Esophagus muscularis mucosa (tissue), 4 donors: ENCODE data around the gene PLXNB1.

ENCODE experiments used
- EP300 ChIP-seq: sonication (generic); formaldehyde crosslinking; IDR thresholded peaks from one replicate; pipeline ENCODE4 v1.6.1; 2017; ENCODE audit warnings: antibody characterized with exemption
- POLR2AphosphoS5 ChIP-seq, 2 donors: sonication (generic); formaldehyde crosslinking; IDR thresholded peaks; one replicate each; pipeline ENCODE4 v1.6.1; 2017; ENCODE audit warnings: antibody characterized with exemption in 2 of 2
- TF ChIP-seq, protein P1 (sequence below), 3 experiments: fragments of 200-600 bp in 2 of 3; fragments of 450-650 bp in 1 of 3; sonication (generic) in 2 of 3; IDR thresholded peaks; one replicate each; pipeline ENCODE4 v1.5.1; 2017 to 2019; ENCODE audit warnings: antibody characterized with exemption in 3 of 3, mild to moderate bottlenecking in 2 of 3, moderate library complexity in 1 of 3

DNA sequence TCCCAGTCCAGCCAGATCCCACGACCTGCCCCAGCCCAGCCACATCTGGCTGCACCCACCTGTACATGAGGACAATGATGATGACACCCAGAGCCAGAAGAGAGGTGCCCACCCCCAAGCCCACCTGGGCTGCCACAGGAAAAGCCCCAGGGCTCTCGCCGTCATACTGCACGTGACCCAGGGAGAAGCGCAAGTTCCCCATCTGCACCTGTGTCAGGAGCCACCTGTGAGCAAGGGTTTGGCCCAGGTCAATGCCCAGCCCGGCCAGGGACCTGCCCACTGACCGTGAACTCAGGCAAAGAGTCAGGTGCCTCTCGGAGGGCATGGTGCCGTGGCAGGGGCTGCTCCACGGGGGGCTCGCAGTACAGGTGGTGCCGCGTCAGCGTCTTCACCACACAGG lies 16.3 kb downstream of the PLXNB1 start:
- TF ChIP-seq, protein P1, sequence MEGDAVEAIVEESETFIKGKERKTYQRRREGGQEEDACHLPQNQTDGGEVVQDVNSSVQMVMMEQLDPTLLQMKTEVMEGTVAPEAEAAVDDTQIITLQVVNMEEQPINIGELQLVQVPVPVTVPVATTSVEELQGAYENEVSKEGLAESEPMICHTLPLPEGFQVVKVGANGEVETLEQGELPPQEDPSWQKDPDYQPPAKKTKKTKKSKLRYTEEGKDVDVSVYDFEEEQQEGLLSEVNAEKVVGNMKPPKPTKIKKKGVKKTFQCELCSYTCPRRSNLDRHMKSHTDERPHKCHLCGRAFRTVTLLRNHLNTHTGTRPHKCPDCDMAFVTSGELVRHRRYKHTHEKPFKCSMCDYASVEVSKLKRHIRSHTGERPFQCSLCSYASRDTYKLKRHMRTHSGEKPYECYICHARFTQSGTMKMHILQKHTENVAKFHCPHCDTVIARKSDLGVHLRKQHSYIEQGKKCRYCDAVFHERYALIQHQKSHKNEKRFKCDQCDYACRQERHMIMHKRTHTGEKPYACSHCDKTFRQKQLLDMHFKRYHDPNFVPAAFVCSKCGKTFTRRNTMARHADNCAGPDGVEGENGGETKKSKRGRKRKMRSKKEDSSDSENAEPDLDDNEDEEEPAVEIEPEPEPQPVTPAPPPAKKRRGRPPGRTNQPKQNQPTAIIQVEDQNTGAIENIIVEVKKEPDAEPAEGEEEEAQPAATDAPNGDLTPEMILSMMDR (IDR thresholded peaks at IDR 0.05) = no peak
- TF ChIP-seq EP300 (no peak), POLR2AphosphoS5 (IDR thresholded peaks at IDR 0.05) (no peak)
